Measurements from ENCODE around the gene AMOTL2.

AMOTL2 gene

GRCh38 chr3:134374105-134374790, at the start of gene AMOTL2:
Gene AMOTL2, minus strand, starts transcription at chr3:134374447. Its CDS starts 3,014 bp downstream, at chr3:134371433.
- DNase-seq (ENCODE audit: low read depth in 3 of 3), result no peak

- DNase-seq (ENCODE audit: low read depth in 3 of 3), result no peak
These were observed 48.9 kb upstream of the AMOTL2 start for GRCh38 chr3:134423153-134423552.

GRCh38 chr3:134419960-134420321, 45.7 kb upstream of the AMOTL2 start:
- DNase-seq (ENCODE audit: low read depth in 3 of 3), result no peak

GRCh38 chr3:134419214-134419959, 45.1 kb upstream of the AMOTL2 start:
- no peak for DNase-seq (ENCODE audit: low read depth in 3 of 3)

- no peak for DNase-seq (ENCODE audit: low read depth in 3 of 3)
These were observed 34.8 kb upstream of the AMOTL2 start for GRCh38 chr3:134409041-134409440.

GRCh38 chr3:134407239-134407625, 33.0 kb upstream of the AMOTL2 start:
- no peak for DNase-seq (ENCODE audit: low read depth in 3 of 3)

- DNase-seq (ENCODE audit: low read depth in 3 of 3), result no peak
These were observed 32.3 kb upstream of the AMOTL2 start for GRCh38 chr3:134406331-134407238.

- DNase-seq (ENCODE audit: low read depth in 3 of 3), result no peak
These were observed 30.2 kb upstream of the AMOTL2 start for GRCh38 chr3:134404366-134404885.

GRCh38 chr3:134397755-134398154, 23.5 kb upstream of the AMOTL2 start:
- DNase-seq (ENCODE audit: low read depth in 3 of 3), result no peak

GRCh38 chr3:134395103-134395502, 20.9 kb upstream of the AMOTL2 start:
- no peak for DNase-seq (ENCODE audit: low read depth in 3 of 3)

GRCh38 chr3:134394380-134394779, 20.1 kb upstream of the AMOTL2 start:
- DNase-seq (ENCODE audit: low read depth in 3 of 3), result no peak

GRCh38 chr3:134393074-134393473, 18.8 kb upstream of the AMOTL2 start:
- DNase-seq (ENCODE audit: low read depth in 3 of 3), result no peak

- DNase-seq (ENCODE audit: low read depth in 3 of 3), result no peak
These were observed 18.2 kb upstream of the AMOTL2 start for GRCh38 chr3:134392336-134392983.

GRCh38 chr3:134389865-134390264, 15.6 kb upstream of the AMOTL2 start:
- no peak for DNase-seq (ENCODE audit: low read depth in 3 of 3)

- no peak for DNase-seq (ENCODE audit: low read depth in 3 of 3)
These were observed 14.7 kb upstream of the AMOTL2 start for GRCh38 chr3:134388788-134389485.

- no peak for DNase-seq (ENCODE audit: low read depth in 3 of 3)
These were observed 14.0 kb upstream of the AMOTL2 start for GRCh38 chr3:134388292-134388691.

- no peak for DNase-seq (ENCODE audit: low read depth in 3 of 3)
These were observed 13.0 kb upstream of the AMOTL2 start for GRCh38 chr3:134387293-134387692.

- DNase-seq (ENCODE audit: low read depth in 3 of 3), result no peak
These were observed 10.7 kb upstream of the AMOTL2 start for GRCh38 chr3:134384963-134385362.

- DNase-seq (ENCODE audit: low read depth in 3 of 3), result no peak
These were observed 7.7 kb upstream of the AMOTL2 start for GRCh38 chr3:134381831-134382442.

GRCh38 chr3:134381076-134381475, 6.8 kb upstream of the AMOTL2 start:
- DNase-seq (ENCODE audit: low read depth in 3 of 3), result no peak

GRCh38 chr3:134380249-134380648, 6.0 kb upstream of the AMOTL2 start:
- no peak for DNase-seq (ENCODE audit: low read depth in 3 of 3)
